ENCODE results near the gene SCMH1. TPM values are rescaled to one million over a fixed set of nuclear protein-coding genes. Genes with fewer than 3 reads are reported as not detected.

Gene SCMH1
- total and polyA plus RNA-seq, 2 of the 4 experiments (the other 2 are of a cell fraction), result 9.0 to 19.4 TPM

DNA sequence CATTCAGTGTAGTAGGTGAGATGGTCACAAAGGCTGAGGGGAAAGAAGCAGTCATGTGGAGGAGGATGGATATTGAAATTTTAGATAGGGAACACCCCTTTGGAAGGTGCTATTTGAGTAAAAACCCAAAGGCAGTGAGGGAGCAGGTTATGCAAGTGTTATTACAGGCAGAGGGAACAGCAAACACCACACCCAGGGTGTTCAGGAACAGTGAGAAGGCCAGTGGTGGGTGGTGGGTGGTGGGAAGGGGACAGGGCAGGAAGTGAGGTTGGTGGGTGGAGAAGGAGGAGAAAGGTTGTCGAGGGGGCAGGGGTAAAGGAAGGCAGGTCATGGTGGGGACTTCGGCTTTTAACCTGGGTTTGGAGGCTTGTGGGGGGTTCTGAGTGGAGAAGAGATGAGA lies 39.2 kb upstream of the SCMH1 start:
- Histone ChIP-seq H2AFZ (replicated peaks; ENCODE audit: low read length, poor library complexity) (no peak overlapping the region), H4K91ac (ENCODE audit: insufficient read depth, low read depth, low read length) (no peak overlapping the region), H2BK20ac (ENCODE audit: low read depth, low read length) (no peak overlapping the region), H3K27me3 (ENCODE audit: control insufficient read depth, insufficient read depth, low read length) (peaks cover 68% of the 10 kb centered on the region), H2AK5ac (ENCODE audit: low read depth, low read length) (no peak overlapping the region), H4K20me1 (ENCODE audit: insufficient read depth, low read length) (no peaks in the 10 kb centered on the region), H3K79me1 (ENCODE audit: low read depth in 1 of 2, low read length in 2 of 2) (no peaks in the 10 kb centered on the region), H3K4me3 (ENCODE audit: insufficient read depth, low read depth, low read length) (no peak overlapping the region), H3K9me1 (ENCODE audit: insufficient read depth, low read length) (no peaks in the 10 kb centered on the region), H3K14ac (replicated peaks; ENCODE audit: low read depth, low read length) (no peak overlapping the region), H3K18ac (ENCODE audit: low read depth, low read length) (no peak overlapping the region), H2BK5ac (ENCODE audit: low read depth, low read length, poor library complexity, severe bottlenecking) (no peak overlapping the region), H2BK15ac (ENCODE audit: low read depth, low read length) (no peak overlapping the region), H3K4me1 (ENCODE audit: control insufficient read depth, insufficient read depth, low read length) (no peaks in the 10 kb centered on the region), H4K5ac (ENCODE audit: low read depth, low read length) (no peak overlapping the region), H2BK120ac (ENCODE audit: low read depth, low read length) (no peak overlapping the region), H4K8ac (ENCODE audit: low read depth in 2 of 2, low read length in 2 of 2) (no peak overlapping the region), H3K56ac (ENCODE audit: extremely low read depth, insufficient read depth, low read length) (no peak overlapping the region), H2AK9ac (replicated peaks; ENCODE audit: low read depth, low read length, poor library complexity) (no peak overlapping the region), H3K9ac (ENCODE audit: low read depth, low read length) (no peak overlapping the region), H3K4me2 (ENCODE audit: low read depth, low read length) (no peak overlapping the region), H3K9me3 (ENCODE audit: control insufficient read depth, insufficient read depth, low read length) (no peaks in the 10 kb centered on the region), H3K27ac (ENCODE audit: insufficient read depth, low read length) (no peak overlapping the region), H3K36me3 (ENCODE audit: control insufficient read depth, insufficient read depth, low read length) (no peaks in the 10 kb centered on the region), H3K23ac (ENCODE audit: low read depth, low read length) (no peak overlapping the region), H3K4ac (ENCODE audit: low read depth, low read length) (no peak overlapping the region)
- intact Hi-C loops (cut with micrococcal nuclease), result no loop called here
- no TSS peak for BruUV-seq (replicated peaks)
- no CpG with 5 or more reads among the region's 2 CpGs for WGBS, 2 experiments (ENCODE audit: extremely low coverage in 2 of 2, insufficient read length in 1 of 2)
- no peak for TF ChIP-seq MXI1 (IDR thresholded peaks at IDR 0.05; ENCODE audit: borderline replicate concordance, low read depth, low read length)
- in situ Hi-C loops (cut with MboI; ENCODE audit: low sequenced_read_pairs), result no loop called here
- dilution Hi-C loops (cut with HindIII; ENCODE audit: low sequenced_read_pairs, unreplicated experiment), result no loop called here
- DNase-seq (no peak), ATAC-seq (ENCODE audit: low read depth) (no peak)
- ChIA-PET CTCF (no interaction called here), POLR2A (ENCODE audit: unreplicated experiment) (no interaction called here)

Measured in IMR-90 (cell line).